Measurements from ENCODE around the gene SNORC. TPM values are rescaled to one million over a fixed set of nuclear protein-coding genes. Genes with fewer than 3 reads are reported as not detected.

Gene SNORC
- polyA plus RNA-seq, 3 donors: 0.61 TPM; not detected in 2

- Mint-ChIP-seq H3K9me3 (peaks cover 0 to 3% (median 0%) of the 10 kb centered on the region in 7 donors), H3K27me3 (ENCODE audit: low read depth in 3 of 3) (peaks cover 3 to 13% (median 4%) of the 10 kb centered on the region in 3 donors), H3K4me3 (no peak overlapping the region), H3K36me3 (no peaks in the 10 kb centered on the region), H3K4me1 (no peaks in the 10 kb centered on the region), H3K27ac (no peak overlapping the region)
- H3K36me3 ChIP-seq (replicated peaks in 1 of 2; ENCODE audit: control insufficient read depth in 1 of 2, insufficient read depth in 2 of 2, low read length in 2 of 2): no peaks in the 10 kb centered on the region
- no peak overlapping the region for H3K9ac ChIP-seq (ENCODE audit: insufficient read depth, low read length, poor library complexity, severe bottlenecking)
- 95% methylated on average over 25 of the region's 27 CpGs for WGBS (ENCODE audit: insufficient coverage)
- no peak overlapping the region for H3K27ac ChIP-seq (ENCODE audit: low read depth in 1 of 2, low read length in 2 of 2)
- no peaks in the 10 kb centered on the region for H4K20me1 ChIP-seq (ENCODE audit: insufficient read depth, low read length)
- no peaks in the 10 kb centered on the region for H3K4me1 ChIP-seq (ENCODE audit: control insufficient read depth in 1 of 2, insufficient read depth in 2 of 2, low read length in 2 of 2)
- no peaks in the 10 kb centered on the region for H3K79me2 ChIP-seq (ENCODE audit: insufficient read depth, low read length)
- intact Hi-C loops (cut with micrococcal nuclease): no loop called here
- DNase-seq: no peak
- no peak for TF ChIP-seq CTCF (IDR thresholded peaks at IDR 0.05)
- no peak overlapping the region for H3K4me2 ChIP-seq (replicated peaks; ENCODE audit: extremely low read depth, low read length, poor library complexity, severe bottlenecking)
- no peak overlapping the region for H3K4me3 ChIP-seq (replicated peaks in 1 of 3; ENCODE audit: low read depth in 2 of 3, low read length in 3 of 3)
- no peaks in the 10 kb centered on the region for H3K27me3 ChIP-seq (ENCODE audit: control insufficient read depth in 2 of 2, insufficient read depth in 2 of 2, low read length in 2 of 2)
- no peaks in the 10 kb centered on the region for H3K9me3 ChIP-seq (replicated peaks in 1 of 2; ENCODE audit: control insufficient read depth in 1 of 2, insufficient read depth in 1 of 2, low read length in 2 of 2)
- H2AFZ ChIP-seq (ENCODE audit: insufficient read depth, low read depth, low read length, poor library complexity, severe bottlenecking): no peak overlapping the region
Measured at GRCh38 chr2:232884549-232885263, 14.6 kb downstream of the SNORC start.

DNA sequence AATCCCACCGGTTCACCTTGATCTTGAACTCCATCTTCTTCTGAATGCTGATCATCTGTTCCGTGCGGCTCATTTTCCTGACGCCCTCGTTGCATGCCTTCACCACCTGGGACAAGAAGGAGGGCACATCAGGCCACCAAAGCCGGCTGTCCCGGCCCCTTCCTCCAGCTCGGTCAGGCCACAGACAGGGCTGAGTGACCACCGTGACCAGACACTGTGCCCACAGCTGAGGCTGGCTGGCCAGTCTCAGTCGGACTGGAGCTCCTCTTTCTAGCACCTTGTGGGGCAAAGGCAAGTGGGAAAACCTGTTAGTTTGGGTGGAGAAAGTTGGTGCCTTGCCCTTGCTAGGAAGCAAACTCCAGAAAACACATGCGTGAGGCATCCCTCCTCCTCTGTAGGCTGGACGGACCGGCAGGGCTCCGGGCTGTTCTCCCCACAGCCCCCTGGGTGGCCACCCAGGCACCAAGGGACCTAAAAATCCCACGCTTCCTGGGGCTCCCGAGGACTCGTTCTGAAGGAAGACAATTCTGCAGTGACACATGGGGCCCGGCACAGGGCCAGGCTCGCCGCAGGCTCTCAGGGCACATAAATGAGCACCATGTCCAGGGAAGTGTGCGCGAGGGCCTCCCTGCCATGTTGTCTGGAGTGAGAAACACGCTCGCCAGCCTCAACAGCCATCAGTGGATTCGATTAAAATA is 15.3 kb downstream of the SNORC start:
- Mint-ChIP-seq H3K9me3 (peaks cover 0 to 3% (median 0%) of the 10 kb centered on the region in 7 donors), H3K4me3 (no peak overlapping the region), H3K27me3 (ENCODE audit: low read depth in 3 of 3) (peaks cover 3 to 13% (median 5%) of the 10 kb centered on the region in 3 donors), H3K4me1 (no peaks in the 10 kb centered on the region), H3K27ac (no peak overlapping the region), H3K36me3 (no peaks in the 10 kb centered on the region)
- no peaks in the 10 kb centered on the region for H3K4me1 ChIP-seq (ENCODE audit: control insufficient read depth in 1 of 2, insufficient read depth in 2 of 2, low read length in 2 of 2)
- no peaks in the 10 kb centered on the region for H4K20me1 ChIP-seq (ENCODE audit: insufficient read depth, low read length)
- H3K27me3 ChIP-seq (ENCODE audit: control insufficient read depth in 2 of 2, insufficient read depth in 2 of 2, low read length in 2 of 2): no peaks in the 10 kb centered on the region
- intact Hi-C loops (cut with micrococcal nuclease): no loop called here
- 93% methylated on average over 20 of the region's 25 CpGs for WGBS (ENCODE audit: insufficient coverage)
- no peak overlapping the region for H3K4me3 ChIP-seq (replicated peaks in 1 of 3; ENCODE audit: low read depth in 2 of 3, low read length in 3 of 3)
- no peak for TF ChIP-seq CTCF (IDR thresholded peaks at IDR 0.05)
- H3K9ac ChIP-seq (ENCODE audit: insufficient read depth, low read length, poor library complexity, severe bottlenecking): no peak overlapping the region
- H3K79me2 ChIP-seq (ENCODE audit: insufficient read depth, low read length): no peaks in the 10 kb centered on the region
- H3K27ac ChIP-seq (ENCODE audit: low read depth in 1 of 2, low read length in 2 of 2): no peak overlapping the region
- H2AFZ ChIP-seq (ENCODE audit: insufficient read depth, low read depth, low read length, poor library complexity, severe bottlenecking): no peak overlapping the region
- DNase-seq: no peak
- H3K36me3 ChIP-seq (replicated peaks in 1 of 2; ENCODE audit: control insufficient read depth in 1 of 2, insufficient read depth in 2 of 2, low read length in 2 of 2): no peaks in the 10 kb centered on the region
- no peaks in the 10 kb centered on the region for H3K9me3 ChIP-seq (replicated peaks in 1 of 2; ENCODE audit: control insufficient read depth in 1 of 2, insufficient read depth in 1 of 2, low read length in 2 of 2)
- H3K4me2 ChIP-seq (replicated peaks; ENCODE audit: extremely low read depth, low read length, poor library complexity, severe bottlenecking): no peak overlapping the region

All from CD14-positive monocyte (primary cell).